Common myeloid progenitor, CD34-positive (primary cell): Measurements from ENCODE around the gene ADPRM.

Source experiments
- CTCF ChIA-PET: fragments of 350-600 bp; sonication (Branson Sonifier 250); formaldehyde crosslinking; loops from one replicate; lab custom pipeline; 2021; ENCODE audit warnings: antibody characterized with exemption; lab: Charles Lee
- POLR2A ChIA-PET: fragments of 350-600 bp; sonication (Branson Sonifier 250); formaldehyde crosslinking; loops from one replicate; lab custom pipeline; 2021; ENCODE audit warnings: antibody characterized with exemption; lab: Charles Lee
- DNase-seq, 3 donors: peaks; one replicate each; pipeline versions ENCODE4 v3.0.0 to v3.0.0-alpha.2; 2013
- H3K27ac ChIP-seq, 2 experiments: 1 replicate in 1 of 2; 2 replicates in 1 of 2; pipeline ENCODE4 v1.7.0; 2013; ENCODE audit warnings: inconsistent platforms in 2 of 2, low read length in 2 of 2, mild to moderate bottlenecking in 2 of 2, low read depth in 1 of 2, moderate library complexity in 1 of 2; ENCODE audit not compliant: severe bottlenecking in 2 of 2, insufficient read depth in 1 of 2, poor library complexity in 1 of 2
- H3K27me3 ChIP-seq, 5 experiments: replicated peaks in 2 of 5; 1 replicate in 3 of 5; 2 replicates in 2 of 5; pipeline versions ENCODE4 v1.6.1 to v1.7.0; 2013; ENCODE audit warnings: low read length in 4 of 5, mild to moderate bottlenecking in 2 of 5, moderate library complexity in 2 of 5, inconsistent platforms in 1 of 5; ENCODE audit not compliant: insufficient read depth in 5 of 5, control insufficient read depth in 4 of 5
- H3K36me3 ChIP-seq, 4 experiments: 1 replicate in 2 of 4; 2 replicates in 2 of 4; pipeline versions ENCODE4 v1.6.1 to v1.7.0; 2013; ENCODE audit warnings: low read length in 3 of 4, control low read depth in 1 of 4, mild to moderate bottlenecking in 1 of 4; ENCODE audit not compliant: control insufficient read depth in 4 of 4, insufficient read depth in 4 of 4
- H3K4me1 ChIP-seq, 4 experiments: 1 replicate in 3 of 4; 2 replicates in 1 of 4; pipeline versions ENCODE4 v1.6.1 to v1.7.1; 2013; ENCODE audit warnings: low read length in 3 of 4, mild to moderate bottlenecking in 3 of 4, control low read depth in 1 of 4, inconsistent platforms in 1 of 4, moderate library complexity in 1 of 4; ENCODE audit not compliant: control insufficient read depth in 4 of 4, insufficient read depth in 4 of 4; ENCODE audit errors: control extremely low read depth in 1 of 4
- H3K4me3 ChIP-seq, 7 experiments: 1 replicate in 4 of 7; 2 replicates in 3 of 7; pipeline versions ENCODE4 v1.5.1 to v1.7.0; 2013; ENCODE audit warnings: mild to moderate bottlenecking in 7 of 7, low read length in 6 of 7, moderate library complexity in 6 of 7, inconsistent platforms in 2 of 7, low read depth in 2 of 7, control low read depth in 1 of 7; ENCODE audit not compliant: insufficient read depth in 4 of 7, control insufficient read depth in 1 of 7; ENCODE audit errors: extremely low read depth in 1 of 7
- H3K9me3 ChIP-seq, 5 experiments: 1 replicate in 4 of 5; 2 replicates in 1 of 5; pipeline versions ENCODE4 v1.6.1 to v1.7.1; 2013; ENCODE audit warnings: low read length in 4 of 5, mild to moderate bottlenecking in 2 of 5, inconsistent platforms in 1 of 5, low read depth in 1 of 5, moderate library complexity in 1 of 5; ENCODE audit not compliant: control insufficient read depth in 4 of 5, insufficient read depth in 2 of 5; ENCODE audit errors: control extremely low read depth in 1 of 5
- WGBS: methylation state at CpG from one replicate; pipeline ENCODE4 v1.1.5; 2013; ENCODE audit not compliant: insufficient coverage; 5-methylcytosine and 5-hydroxymethylcytosine counted together

The ADPRM gene

DNA sequence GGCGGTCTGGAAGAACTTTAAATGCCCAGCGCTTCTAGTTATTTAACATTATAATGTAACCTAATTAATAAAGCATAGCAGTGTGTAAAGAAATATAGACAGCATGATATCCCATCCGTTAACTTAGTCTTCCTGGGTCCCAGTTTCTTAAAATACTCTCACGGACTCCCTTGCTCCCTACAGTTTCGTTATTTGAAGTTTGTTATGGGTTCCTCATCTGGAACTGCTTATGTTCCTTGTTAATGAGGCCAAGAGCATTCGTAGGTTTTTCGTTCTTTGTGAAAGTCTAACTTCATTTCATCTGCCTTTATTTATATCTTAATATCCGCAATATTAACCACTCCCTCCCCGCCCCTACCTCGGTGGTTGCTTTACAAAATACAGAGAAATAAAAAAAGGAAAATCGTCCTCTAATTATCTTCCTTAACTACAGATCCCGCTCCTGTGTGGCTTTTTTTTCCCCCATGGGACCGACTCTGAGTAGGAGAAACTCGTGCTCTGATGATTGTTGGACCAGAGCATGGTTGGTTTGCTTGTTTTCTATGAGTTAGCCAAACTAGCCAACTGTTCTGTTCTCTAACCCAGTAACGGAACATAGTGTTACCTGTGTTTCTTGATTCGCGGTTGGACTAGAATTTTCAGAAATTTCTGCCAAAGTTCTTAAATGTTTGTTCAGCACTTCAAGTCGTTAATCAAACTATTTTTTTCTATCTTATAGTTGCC is 863 bp downstream of the ADPRM start:
- H3K4me3 ChIP-seq, result peak overlapping the region; percentile 86 to 100 (median 93)
- no peaks in the 10 kb centered on the region for H3K9me3 ChIP-seq
- H3K27me3 ChIP-seq, result no peaks in the 10 kb centered on the region
- ChIA-PET CTCF (no interaction called here), POLR2A (no interaction called here)
- H3K27ac ChIP-seq, result peak overlapping the region; percentile 91 to 95
- peaks cover 10 to 18% (median 13%) of the 10 kb centered on the region in 4 experiments for H3K36me3 ChIP-seq
- 0% methylated on average over 4 of the region's 18 CpGs for WGBS
- peaks cover 24 to 60% (median 48%) of the 10 kb centered on the region in 4 experiments for H3K4me1 ChIP-seq
- peak in 1 of 3 donors; percentile 16 for DNase-seq

DNA sequence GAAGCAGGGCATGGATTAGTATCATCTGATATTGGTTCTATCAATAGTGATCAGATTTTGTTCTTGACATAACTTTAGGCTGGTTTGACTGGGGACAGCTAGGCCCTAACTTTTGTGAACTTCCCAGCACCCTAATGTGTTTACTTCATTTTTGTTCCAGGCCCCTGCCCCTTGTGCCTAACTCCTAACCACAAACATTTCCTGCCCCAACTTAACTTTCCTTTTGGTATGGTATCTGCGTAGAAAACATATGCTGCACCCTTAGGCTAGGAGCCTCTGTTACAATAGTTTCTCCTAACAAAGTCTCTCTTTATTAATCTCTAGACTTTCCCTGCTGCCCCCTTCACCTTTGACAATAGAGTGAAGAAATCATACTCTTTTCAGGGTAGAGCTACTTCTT is 2.5 kb downstream of the ADPRM start:
- Histone ChIP-seq H3K4me3 (peak overlapping the region in 5 of 7 experiments; percentile 27 to 70 (median 52)), H3K36me3 (peaks cover 4 to 10% (median 7%) of the 10 kb centered on the region in 4 experiments), H3K9me3 (no peaks in the 10 kb centered on the region), H3K27me3 (no peaks in the 10 kb centered on the region), H3K27ac (peak overlapping the region; percentile 59 to 80), H3K4me1 (peaks cover 24 to 67% (median 48%) of the 10 kb centered on the region in 4 experiments)
- peak; percentile 29 to 63 (median 50) for DNase-seq
- POLR2A ChIA-PET, result no interaction called here
- CTCF ChIA-PET, result interaction anchor here (0.9 to 1.9 kb wide), 5 partner anchors 13 to 37 kb away, joined by 3 to 10 read pairs (median 4); no protein-coding TSS in a partner anchor
- WGBS, result 0% methylated on average over 1 of the region's 1 CpG

DNA sequence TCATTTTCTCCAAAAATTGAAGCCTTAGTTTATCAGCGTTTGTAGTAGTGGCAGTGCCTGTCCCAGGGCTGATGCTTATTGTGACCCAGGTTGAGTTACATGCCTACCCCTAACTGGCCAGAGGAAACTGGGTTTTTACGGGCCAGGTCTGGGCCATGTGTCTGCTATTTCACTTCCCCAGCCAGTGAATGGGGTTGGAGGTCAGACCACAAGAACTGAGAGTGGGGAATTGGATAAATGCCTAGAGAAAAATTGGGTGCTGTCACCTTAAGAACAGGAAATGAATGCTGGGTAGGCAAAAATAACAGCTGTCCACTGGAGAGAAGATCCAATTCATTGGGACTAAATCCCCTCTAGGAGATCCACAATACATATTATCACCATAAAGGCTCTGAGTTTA is 5.2 kb downstream of the ADPRM start:
- no peaks in the 10 kb centered on the region for H3K27me3 ChIP-seq
- peaks cover 6 to 31% (median 25%) of the 10 kb centered on the region in 4 experiments for H3K36me3 ChIP-seq
- ChIA-PET CTCF (no interaction called here), POLR2A (no interaction called here)
- H3K9me3 ChIP-seq, result no peaks in the 10 kb centered on the region
- 29% methylated on average over 2 of the region's 2 CpGs for WGBS
- DNase-seq, result peak; percentile 13 to 40 (median 25)
- peak overlapping the region in 1 of 7 experiments; percentile 50 for H3K4me3 ChIP-seq
- H3K27ac ChIP-seq, result peak overlapping the region in 1 of 2 experiments; percentile 52
- peaks cover 19 to 59% (median 38%) of the 10 kb centered on the region in 4 experiments for H3K4me1 ChIP-seq

DNA sequence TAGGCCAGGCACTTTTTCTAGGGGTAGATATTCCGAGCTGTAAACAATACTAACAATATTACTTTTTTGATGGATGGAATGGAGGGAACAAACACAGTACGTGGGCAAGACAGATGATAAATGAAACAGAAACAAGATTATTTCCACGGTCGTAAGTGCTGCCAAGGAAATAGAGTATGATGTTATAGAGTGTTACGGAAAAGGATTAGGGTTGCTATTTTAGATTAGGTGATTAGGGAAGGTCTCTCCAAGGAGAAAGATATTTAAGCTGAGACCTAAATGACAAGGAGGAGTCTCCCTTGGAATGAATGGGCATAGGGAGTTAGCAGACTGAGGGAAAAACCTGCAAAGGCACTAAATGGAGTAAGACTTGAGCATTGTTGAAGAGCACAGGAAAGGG is 8.3 kb downstream of the ADPRM start:
- WGBS, result 91% methylated on average over 4 of the region's 5 CpGs
- Histone ChIP-seq H3K4me3 (no peak overlapping the region), H3K36me3 (peaks cover 13 to 58% (median 43%) of the 10 kb centered on the region in 4 experiments), H3K27me3 (no peaks in the 10 kb centered on the region), H3K4me1 (peaks cover 6 to 34% (median 14%) of the 10 kb centered on the region in 4 experiments), H3K27ac (no peak overlapping the region), H3K9me3 (no peaks in the 10 kb centered on the region)
- no peak for DNase-seq
- ChIA-PET POLR2A (no interaction called here), CTCF (interaction anchor here (1.8 kb wide), 1 partner anchor 59 kb away, joined by 4 read pairs; no protein-coding TSS in a partner anchor)

DNA sequence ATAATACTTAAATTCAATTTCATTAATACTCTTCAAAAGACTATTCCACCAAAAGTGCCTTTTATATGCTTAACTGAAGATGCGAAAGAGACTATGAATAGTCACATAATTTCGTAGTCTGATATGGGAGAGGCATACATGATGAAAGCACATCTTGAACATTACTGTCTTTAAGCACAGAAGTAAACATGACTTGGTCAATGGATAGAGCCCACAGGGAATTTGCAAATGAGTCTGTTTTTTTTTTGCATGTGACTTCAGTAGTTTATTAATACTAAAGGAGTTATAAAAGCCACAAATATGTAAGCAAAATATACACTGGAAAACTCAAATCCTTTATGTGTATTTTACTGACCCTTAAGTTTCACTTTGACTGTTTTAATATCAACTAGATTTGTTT is 15.9 kb downstream of the ADPRM start:
- DNase-seq, result no peak
- no peaks in the 10 kb centered on the region for H3K9me3 ChIP-seq
- WGBS, result 100% methylated on average over 1 of the region's 2 CpGs
- H3K27me3 ChIP-seq, result no peaks in the 10 kb centered on the region
- POLR2A ChIA-PET, result no interaction called here
- H3K4me1 ChIP-seq, result no peaks in the 10 kb centered on the region
- no peak overlapping the region for H3K27ac ChIP-seq
- peaks cover 17 to 51% (median 34%) of the 10 kb centered on the region in 4 experiments for H3K36me3 ChIP-seq
- CTCF ChIA-PET, result interaction anchor here (1.6 kb wide), 1 partner anchor 13 kb away, joined by 3 read pairs; no protein-coding TSS in a partner anchor
- H3K4me3 ChIP-seq, result no peak overlapping the region

DNA sequence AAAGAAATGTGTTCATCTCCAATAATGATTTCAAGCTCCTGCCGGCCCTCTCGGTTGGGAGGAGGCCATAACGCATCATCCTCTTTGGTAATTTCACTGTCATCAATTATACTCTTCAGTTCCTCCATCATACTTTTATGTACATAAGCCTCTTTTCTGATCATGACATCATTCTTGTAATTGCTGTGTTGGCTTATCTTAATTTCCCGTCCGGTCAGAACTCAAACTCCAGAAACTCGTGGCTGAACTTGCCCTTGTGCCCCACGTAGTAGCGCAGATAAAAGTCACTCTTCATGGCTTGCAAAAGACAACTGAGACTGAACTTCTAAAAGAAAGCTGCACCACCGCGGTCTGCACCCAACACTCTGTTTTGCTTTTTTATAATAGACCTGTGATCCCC is 18.8 kb downstream of the ADPRM start:
- CTCF ChIA-PET, result no interaction called here
- WGBS, result 97% methylated on average over 9 of the region's 10 CpGs

DNA sequence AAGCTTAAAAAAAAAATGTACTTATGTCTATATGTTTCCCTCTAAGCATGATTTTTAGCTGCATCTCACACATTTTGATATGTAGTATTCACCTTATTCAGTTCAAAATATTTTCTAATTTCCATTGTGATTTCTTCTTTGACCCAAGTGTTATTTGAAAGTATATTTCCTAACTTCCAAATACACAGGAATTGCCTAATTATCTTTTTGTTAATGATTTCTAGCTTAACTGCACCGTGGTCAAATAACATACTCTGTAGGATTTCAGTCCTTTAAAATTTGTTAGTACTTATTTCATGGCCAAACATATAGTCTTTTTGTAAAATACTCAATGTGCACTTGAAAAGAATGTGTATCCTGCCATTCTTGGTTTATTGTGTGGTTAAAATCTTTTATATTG is 21.2 kb downstream of the ADPRM start:
- no peak for DNase-seq
- CTCF ChIA-PET, result interaction anchor here (1.5 kb wide), 1 partner anchor 72 kb away, joined by 3 read pairs; no protein-coding TSS in a partner anchor
- Histone ChIP-seq H3K4me3 (no peak overlapping the region), H3K27me3 (no peaks in the 10 kb centered on the region), H3K36me3 (peaks cover 3 to 29% (median 6%) of the 10 kb centered on the region in 4 experiments), H3K27ac (no peak overlapping the region), H3K4me1 (no peaks in the 10 kb centered on the region), H3K9me3 (no peaks in the 10 kb centered on the region)
- no CpG with 5 or more reads among the region's 1 CpG for WGBS
- POLR2A ChIA-PET, result no interaction called here

More for the DNA sequence above, 18.8 kb downstream of the ADPRM start:
- no peak overlapping the region for H3K27ac ChIP-seq
- POLR2A ChIA-PET, result no interaction called here
- DNase-seq, result no peak
- H3K4me1 ChIP-seq, result no peaks in the 10 kb centered on the region
- no peak overlapping the region for H3K4me3 ChIP-seq
- H3K9me3 ChIP-seq, result no peaks in the 10 kb centered on the region
- H3K27me3 ChIP-seq, result no peaks in the 10 kb centered on the region
- peaks cover 15 to 37% (median 18%) of the 10 kb centered on the region in 4 experiments for H3K36me3 ChIP-seq
